CD4-positive, alpha-beta T cell treated with Interleukin-17A for 1 hour (primary cell): ENCODE measurements around the gene GPC4.
"Not testable (repeated sequence)": the region's sequence is repeated elsewhere in the genome, so short reads cannot be mapped to it uniquely, and the experiment has no call there.

Experiments used
- DNase-seq: peaks from one replicate; pipeline ENCODE4 v3.0.0-alpha.2; 2020

GPC4 gene

GRCh38 chrX:133302775-133303445, 112.4 kb downstream of the GPC4 start:
- no peak for DNase-seq

- no peak for DNase-seq
These were observed 114.7 kb downstream of the GPC4 start for GRCh38 chrX:133300591-133300990.

DNA sequence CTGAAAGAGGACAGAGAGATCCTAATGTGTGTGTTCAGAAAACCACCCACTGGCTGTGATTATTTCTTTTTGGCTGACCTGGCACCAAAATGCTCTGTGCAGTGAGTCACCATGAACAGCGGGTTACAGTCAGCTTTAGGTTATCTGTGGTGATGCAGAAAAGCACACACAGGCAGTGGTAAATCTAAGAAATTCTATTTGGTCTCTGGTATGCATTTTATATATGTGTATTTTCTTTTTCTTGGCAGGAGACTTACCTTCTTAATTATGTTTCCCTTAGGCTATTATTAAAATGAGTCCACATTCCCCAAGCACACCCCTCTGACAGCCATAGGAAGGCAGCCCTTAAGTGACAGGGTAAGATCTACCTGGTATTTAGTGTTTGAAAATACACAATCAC, 118.0 kb downstream of the GPC4 start:
- DNase-seq, result no peak

DNA sequence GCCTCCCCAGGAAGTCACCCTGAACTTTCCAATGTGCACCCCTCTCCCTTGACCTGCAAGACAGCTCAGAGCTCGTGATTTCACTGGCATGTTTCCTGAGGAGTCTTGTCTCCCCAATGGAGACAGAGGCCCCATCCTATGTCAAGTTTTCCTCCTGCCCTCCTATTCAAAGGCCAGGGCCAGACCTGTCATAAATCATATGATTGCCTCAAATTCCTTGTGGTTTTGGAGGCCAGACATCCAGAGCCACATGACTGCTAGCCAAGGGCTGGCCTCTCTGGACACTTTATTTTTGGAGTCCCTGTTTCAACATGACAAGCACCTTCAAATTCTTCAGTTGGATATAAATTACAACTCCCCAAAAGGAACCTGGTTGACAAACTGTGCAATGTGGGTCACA, 121.2 kb downstream of the GPC4 start:
- no peak for DNase-seq

DNA sequence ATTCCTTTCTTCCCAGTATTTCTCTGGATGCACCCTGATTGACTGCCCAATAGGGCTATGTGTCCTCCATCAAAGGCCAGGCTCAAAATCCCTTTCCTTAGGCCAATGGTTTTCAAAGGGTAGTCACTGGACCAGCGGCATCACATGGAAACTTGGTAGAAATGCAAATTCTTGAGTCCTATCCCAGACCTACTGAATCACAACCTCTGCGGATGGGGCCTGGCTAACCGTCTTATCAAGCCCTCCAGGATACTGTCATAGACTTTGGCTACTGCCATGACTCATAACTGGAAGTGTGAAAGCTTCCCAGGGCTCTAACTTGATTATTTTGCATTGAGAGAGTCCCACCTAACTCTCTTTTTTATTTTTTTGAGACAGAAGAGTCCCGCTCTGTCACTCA, 125.2 kb downstream of the GPC4 start:
- no peak for DNase-seq

GRCh38 chrX:133287860-133288259, 127.4 kb downstream of the GPC4 start:
- no peak for DNase-seq

DNA sequence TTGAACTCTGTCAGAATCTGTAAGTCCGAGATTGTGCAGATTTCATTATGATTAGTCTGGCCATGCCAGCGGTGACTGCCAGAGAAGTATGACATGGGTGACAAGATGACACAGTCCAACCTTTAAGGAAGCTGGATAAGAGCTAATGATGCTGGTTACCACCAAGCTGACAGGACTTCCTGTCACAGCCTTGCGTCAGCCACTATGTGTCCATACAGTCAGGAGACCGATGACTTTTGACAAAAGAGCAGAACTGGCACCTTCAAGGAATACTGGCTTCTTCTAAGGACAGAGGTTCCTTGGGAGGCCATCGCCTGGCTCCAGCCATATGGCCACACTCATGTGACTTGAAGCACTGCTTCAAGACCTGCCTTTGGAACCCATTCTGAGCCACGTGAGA, 129.9 kb downstream of the GPC4 start:
- no peak for DNase-seq

GRCh38 chrX:133279112-133279730, 136.1 kb downstream of the GPC4 start:
- DNase-seq, result not testable (repeated sequence)

- no peak for DNase-seq
These were observed 142.1 kb downstream of the GPC4 start for GRCh38 chrX:133273180-133273579.

- no peak for DNase-seq
These were observed 146.1 kb downstream of the GPC4 start for GRCh38 chrX:133269168-133269567.

DNA sequence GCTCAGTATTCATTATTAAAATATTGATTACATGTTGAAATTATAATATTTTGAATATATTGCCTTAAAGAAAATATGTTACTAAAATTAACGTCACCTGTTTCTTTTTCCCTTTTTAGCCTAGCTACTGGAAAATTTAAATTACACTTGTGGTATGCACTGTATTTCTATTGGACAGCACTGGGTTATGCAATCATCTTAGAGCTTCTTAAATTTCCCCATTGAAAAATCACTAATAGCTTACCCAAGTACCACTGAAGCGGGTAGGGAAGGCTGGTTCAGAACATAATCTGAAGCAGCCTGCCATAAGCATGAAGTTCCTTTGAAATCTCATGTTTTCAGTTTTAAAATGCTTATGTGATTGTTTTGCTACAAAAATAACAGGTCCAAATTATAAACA, 147.7 kb downstream of the GPC4 start:
- DNase-seq, result no peak

DNA sequence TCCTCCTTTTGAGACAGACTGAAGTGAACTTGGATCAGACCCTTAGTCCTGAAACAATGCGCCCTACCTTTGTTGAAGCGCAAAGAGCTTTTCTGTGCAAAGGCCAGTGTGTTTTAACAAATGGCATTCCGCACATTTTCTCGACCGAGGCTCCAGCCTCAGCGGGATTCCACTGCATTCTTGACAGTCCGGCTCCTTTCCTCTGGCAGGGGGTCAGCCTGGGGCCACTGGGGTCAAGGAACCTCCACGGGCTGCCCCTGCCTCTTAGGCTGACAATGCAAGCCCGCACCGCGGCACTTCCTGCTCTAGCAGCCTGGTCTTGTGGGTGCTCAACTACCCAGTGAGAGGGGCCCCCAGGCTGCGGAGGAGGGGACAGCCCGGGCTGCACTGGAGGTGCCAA, 150.0 kb downstream of the GPC4 start:
- DNase-seq, result no peak

DNA sequence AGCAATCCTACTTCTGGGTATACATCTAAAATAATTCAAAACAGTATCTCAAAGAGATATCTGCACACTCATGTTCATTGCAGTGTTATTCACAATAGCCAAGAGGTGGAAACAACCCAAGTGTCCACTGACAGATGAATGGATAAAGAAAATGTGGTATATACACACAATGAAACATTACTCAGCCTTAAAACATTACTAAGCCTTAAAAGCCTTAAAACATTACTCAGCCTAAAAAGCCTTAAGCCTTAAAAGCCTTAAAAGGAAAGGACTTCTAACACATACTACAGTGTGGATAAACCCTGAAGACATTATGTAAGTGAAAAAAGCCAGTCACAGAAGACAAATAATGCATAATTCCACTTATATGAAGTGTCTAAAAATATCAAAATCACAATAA, 156.8 kb downstream of the GPC4 start:
- no peak for DNase-seq

GRCh38 chrX:133254666-133255065, 160.6 kb downstream of the GPC4 start:
- DNase-seq, result no peak

DNA sequence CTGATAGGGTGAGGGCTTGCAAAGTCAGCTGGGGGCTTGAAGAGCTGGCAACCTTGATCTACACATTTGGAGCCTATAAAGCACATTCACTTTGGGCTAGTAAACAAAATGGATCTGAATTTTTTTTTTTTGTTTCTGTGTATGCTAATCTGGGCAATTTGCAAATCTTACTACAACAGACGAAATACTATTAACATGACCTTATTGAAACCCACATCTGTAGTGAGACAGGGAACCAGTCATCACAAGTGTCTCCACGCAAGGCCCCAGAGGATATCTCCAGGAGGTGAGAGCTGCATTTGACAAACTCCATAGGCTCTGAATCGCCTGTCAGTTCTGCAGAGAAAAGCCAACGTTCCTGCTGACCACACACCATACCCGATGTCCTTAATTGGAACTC, 164.1 kb downstream of the GPC4 start:
- DNase-seq, result no peak

DNA sequence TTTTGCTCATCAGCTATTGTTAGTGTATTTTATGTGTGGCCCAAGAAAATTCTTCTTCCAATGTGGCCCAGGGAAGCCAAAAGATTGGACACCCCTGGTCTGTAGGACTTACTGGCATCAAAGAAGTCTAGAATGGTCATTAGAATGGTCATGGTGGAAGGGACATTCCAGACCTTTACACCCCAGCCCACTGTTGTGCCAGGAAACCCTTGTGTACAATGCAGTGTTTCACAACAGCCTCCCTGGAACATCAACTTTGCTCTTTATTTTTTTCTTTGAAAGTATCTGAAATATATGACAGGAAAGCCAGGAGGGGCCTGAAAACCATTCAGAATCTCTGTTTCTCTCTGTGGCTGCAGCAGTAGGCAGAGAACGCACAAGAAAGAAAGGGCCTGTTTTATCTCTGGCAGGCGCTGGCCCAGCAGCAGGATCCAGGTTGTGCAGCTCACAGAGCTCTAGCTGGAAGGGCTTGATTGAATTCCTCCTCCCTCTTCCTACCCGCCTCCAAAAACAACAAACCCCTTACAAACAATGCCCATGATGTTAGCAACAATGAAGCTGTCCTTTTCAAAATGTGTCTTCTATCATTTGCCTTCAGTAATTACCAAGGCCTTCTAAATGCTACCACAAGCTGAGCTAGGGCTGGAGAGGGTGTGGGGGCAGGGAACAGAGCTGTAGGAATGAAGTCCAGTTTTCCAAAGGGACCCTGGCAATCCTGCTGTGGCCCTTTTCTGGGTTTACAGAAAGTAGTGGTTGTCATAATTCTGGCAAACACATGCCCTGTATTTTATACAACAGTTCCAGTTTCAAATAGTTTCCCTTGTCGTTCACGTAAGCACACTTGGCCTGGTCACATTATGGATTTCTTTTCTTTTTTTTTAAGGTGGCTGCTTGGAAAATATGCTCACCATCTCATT, 164.8 kb downstream of the GPC4 start:
- DNase-seq, result no peak
